Measurements from ENCODE around the gene OR8B12. TPM values are rescaled to one million over a fixed set of nuclear protein-coding genes. Genes with fewer than 3 reads are reported as not detected.

The OR8B12 gene
- total and polyA plus RNA-seq, 7 donors, result not detected

- Histone ChIP-seq H3K4me1 (no peaks in the 10 kb centered on the region), H3K27ac (no peak overlapping the region), H3K9me3 (no peaks in the 10 kb centered on the region), H3K27me3 (no peaks in the 10 kb centered on the region), H3K4me3 (no peak overlapping the region), H3K36me3 (no peaks in the 10 kb centered on the region)
- TF ChIP-seq POLR2A (IDR thresholded peaks at IDR 0.05) (no peak), EP300 (IDR thresholded peaks at IDR 0.05) (no peak), CTCF (IDR thresholded peaks at IDR 0.05) (no peak), POLR2AphosphoS5 (IDR thresholded peaks at IDR 0.05) (no peak)
- intact Hi-C loops (cut with DNase I), result no loop called here
- DNase-seq, result no peak
Observed at GRCh38 chr11:124511745-124512144, 31.7 kb downstream of the OR8B12 start.

GRCh38 chr11:124510279-124510678 is 33.2 kb downstream of the OR8B12 start:
- DNase-seq, result no peak
- WGBS, 2 donors, result 66 to 76% methylated on average over 4 of the region's 4 CpGs
- no peak for TF ChIP-seq POLR2AphosphoS5 (IDR thresholded peaks at IDR 0.05)
- TF ChIP-seq CTCF (IDR thresholded peaks at IDR 0.05), result no peak
- TF ChIP-seq EP300 (IDR thresholded peaks at IDR 0.05), result no peak
- no peak for TF ChIP-seq POLR2A (IDR thresholded peaks at IDR 0.05)
- Histone ChIP-seq H3K4me3 (no peak overlapping the region), H3K27ac (no peak overlapping the region), H3K27me3 (no peaks in the 10 kb centered on the region), H3K4me1 (no peaks in the 10 kb centered on the region), H3K9me3 (no peaks in the 10 kb centered on the region), H3K36me3 (no peaks in the 10 kb centered on the region)
- intact Hi-C loops (cut with DNase I), result no loop called here

- Histone ChIP-seq H3K27ac (no peak overlapping the region), H3K9me3 (no peaks in the 10 kb centered on the region), H3K27me3 (no peaks in the 10 kb centered on the region), H3K4me1 (no peaks in the 10 kb centered on the region), H3K4me3 (no peak overlapping the region), H3K36me3 (no peaks in the 10 kb centered on the region)
- WGBS, 2 donors, result 83 to 85% methylated on average over 8 of the region's 8 CpGs
- intact Hi-C loops (cut with DNase I), result no loop called here
- no peak for DNase-seq
- TF ChIP-seq POLR2A (IDR thresholded peaks at IDR 0.05) (no peak), CTCF (IDR thresholded peaks at IDR 0.05) (no peak), EP300 (IDR thresholded peaks at IDR 0.05) (no peak)
Observed at GRCh38 chr11:124499711-124500110, 43.7 kb downstream of the OR8B12 start.

GRCh38 chr11:124493016-124493655 is 50.3 kb downstream of the OR8B12 start:
- Histone ChIP-seq H3K36me3 (no peaks in the 10 kb centered on the region), H3K9me3 (no peaks in the 10 kb centered on the region), H3K4me3 (no peak overlapping the region), H3K27me3 (no peaks in the 10 kb centered on the region), H3K4me1 (no peaks in the 10 kb centered on the region), H3K27ac (no peak overlapping the region)
- DNase-seq, result no peak
- intact Hi-C loops (cut with DNase I), result no loop called here
- 88 to 90% methylated on average over 4 of the region's 4 CpGs for WGBS, 2 donors
- no peak for TF ChIP-seq POLR2AphosphoS5 (IDR thresholded peaks at IDR 0.05)

Small RNA genes lying within 50 kb of the gene (small RNA-seq; reads per million reads assigned to genes)
- gene OR8A3P, result 0 reads per million in 3 donors

Other genes starting within 250 kb of the OR8B12 start
- gene OR8D1, start 229.7 kb downstream of the OR8B12 start, total RNA-seq, result not detected
- not detected for gene OR8D1, start 229.7 kb downstream of the OR8B12 start, polyA plus RNA-seq
- not detected for gene OR8D2, start 223.5 kb downstream of the OR8B12 start, total RNA-seq
- not detected for gene OR8D2, start 223.5 kb downstream of the OR8B12 start, polyA plus RNA-seq
- not detected for gene OR8B2, start 159.2 kb downstream of the OR8B12 start, total RNA-seq
- not detected for gene OR8B2, start 159.2 kb downstream of the OR8B12 start, polyA plus RNA-seq
- gene OR8B3, start 144.6 kb downstream of the OR8B12 start, total RNA-seq, result not detected
- gene OR8B3, start 144.6 kb downstream of the OR8B12 start, polyA plus RNA-seq, result not detected
- gene OR8B4, start 118.8 kb downstream of the OR8B12 start, total RNA-seq, result not detected
- gene OR8B4, start 118.8 kb downstream of the OR8B12 start, polyA plus RNA-seq, result not detected
- gene OR8B8, start 98.0 kb downstream of the OR8B12 start, total RNA-seq, result not detected
- gene OR8B8, start 98.0 kb downstream of the OR8B12 start, polyA plus RNA-seq, result not detected
- not detected for gene OR8A1, start 26.3 kb upstream of the OR8B12 start, total RNA-seq
- gene OR8A1, start 26.3 kb upstream of the OR8B12 start, polyA plus RNA-seq, result not detected
- not detected for gene PANX3, start 67.8 kb upstream of the OR8B12 start, total RNA-seq
- gene PANX3, start 67.8 kb upstream of the OR8B12 start, polyA plus RNA-seq, result not detected
- gene TBRG1, start 79.2 kb upstream of the OR8B12 start, total RNA-seq, result 10 to 100 TPM; 26.0 to 41.0 (median 30.3) TPM
- 10 to 100 TPM; 14.4 to 24.4 (median 22.7) TPM for gene TBRG1, start 79.2 kb upstream of the OR8B12 start, polyA plus RNA-seq
- 1 to 10 TPM; 2.5 to 7.2 (median 4.3) TPM for gene SIAE, start 130.1 kb upstream of the OR8B12 start, total RNA-seq
- gene SIAE, start 130.1 kb upstream of the OR8B12 start, polyA plus RNA-seq, result 10 to 100 TPM; 13.2 to 62.2 (median 24.7) TPM
- 1 to 10 TPM; 2.3 to 7.1 (median 5.2) TPM for gene SPA17, start 130.2 kb upstream of the OR8B12 start, total RNA-seq
- gene SPA17, start 130.2 kb upstream of the OR8B12 start, polyA plus RNA-seq, result 10 to 100 TPM; 12.6 to 23.8 (median 15.6) TPM
- gene NRGN, start 196.3 kb upstream of the OR8B12 start, total RNA-seq, result 1 to 10 TPM in 2 of 4 donors, under 1 TPM in 1, not detected in 1; 0.95 to 1.3 (median 1.1) TPM
- gene NRGN, start 196.3 kb upstream of the OR8B12 start, polyA plus RNA-seq, result 1 to 10 TPM in 2 of 3 donors, not detected in 1; 1.8 to 7.4 TPM
- gene VSIG2, start 208.6 kb upstream of the OR8B12 start, total RNA-seq, result 1 to 10 TPM in 1 of 4 donors, under 1 TPM in 2, not detected in 1; 0.36 to 3.0 (median 0.49) TPM
- 10 to 100 TPM; 54.6 to 79.3 (median 66.9) TPM for gene VSIG2, start 208.6 kb upstream of the OR8B12 start, polyA plus RNA-seq
- gene ESAM, start 218.6 kb upstream of the OR8B12 start, total RNA-seq, result 1 to 10 TPM; 4.6 to 9.7 (median 7.6) TPM
- 10 to 100 TPM in 1 of 3 donors, 1 to 10 TPM in 2; 2.3 to 14.9 (median 3.6) TPM for gene ESAM, start 218.6 kb upstream of the OR8B12 start, polyA plus RNA-seq